Right cardiac atrium (tissue), 5 donors: Measurements from ENCODE around the gene MLLT6. TPM values are rescaled to one million over a fixed set of nuclear protein-coding genes. Genes with fewer than 3 reads are reported as not detected.

ENCODE experiments used
- ATAC-seq, 2 donors: fragments of 200-7000 bp; cut with Tn5 transposase; one replicate each; pipeline versions ENCODE4 v1.8.0 to v1.9.1; 2020; ENCODE audit warnings: moderate library complexity in 2 of 2, mild to moderate bottlenecking in 1 of 2
- DNase-seq, 3 donors: peaks; one replicate each; pipeline ENCODE4 v3.0.0-alpha.2; 2020
- H3K27ac ChIP-seq: one replicate; pipeline ENCODE4 v1.5.1; 2013; ENCODE audit warnings: mild to moderate bottlenecking, low read length, control low read depth, moderate library complexity
- H3K27me3 ChIP-seq: one replicate; pipeline ENCODE4 v1.6.1; 2013; ENCODE audit not compliant: control insufficient read depth, insufficient read depth
- H3K4me1 ChIP-seq: one replicate; pipeline ENCODE4 v1.6.1; 2013; ENCODE audit warnings: low read length; ENCODE audit not compliant: control insufficient read depth, insufficient read depth
- H3K4me3 ChIP-seq: one replicate; pipeline ENCODE4 v1.5.1; 2013; ENCODE audit warnings: low read length, control low read depth
- H3K9me3 ChIP-seq: one replicate; pipeline ENCODE4 v1.6.1; 2013; ENCODE audit warnings: low read length; ENCODE audit not compliant: control insufficient read depth
- WGBS: extraction: QIAGEN DNeasy Blood & Tissue Kit; methylation state at CpG from one replicate; pipeline ENCODE4 v1.1.7; 2013; 5-methylcytosine and 5-hydroxymethylcytosine counted together
- intact Hi-C, 4 donors: fragments of 100-400 bp; cut with DNase I; formaldehyde crosslinking; loops; one replicate each; pipeline versions ENCODE4 v1.11.0 to v1.14.0; 2022 to 2023
- polyA plus RNA-seq: library from polyadenylated mRNA; stranded (reverse); fragments of 200-250 nt; gene quantifications from one replicate; pipeline ENCODE4 v1.2.3, GENCODE V29; 2013
- total RNA-seq, 4 donors: library from RNA; stranded (reverse); fragmentation: NEBNext Ultra II Directional; extraction: Animal tissue kit (Norgen Biotek cat#: 25700); gene quantifications; one replicate each; pipeline ENCODE4 v1.2.1, GENCODE V29; 2021
- donor health status: healthy with polysubstance abuse.
- donor health status: DM: no; HTN: yes; CAD: no.
- donor health status: DM: no; HTN: no; CAD: no.
- donor health status: DM: no; HTN: yes; CAD: no; lungs with severe emphysema.
- donor health status: DM: yes; HTN: yes; CAD: no.

Gene MLLT6
- total and polyA plus RNA-seq, 5 donors = 80.7 to 108 (median 86.6) TPM

GRCh38 chr17:38729886-38730525 is 24.9 kb downstream of the MLLT6 start, which contains the start of gene CISD3:
TSS of gene CISD3 (plus strand) at chr17:38730341. CDS start at chr17:38730359, 18 bp downstream.
- ATAC-seq (peak; percentile 73 to 89), DNase-seq (peak; percentile 90 to 97 (median 96))
- Histone ChIP-seq H3K9me3 (no peaks in the 10 kb centered on the region), H3K4me1 (peaks cover 2% of the 10 kb centered on the region), H3K4me3 (peak within 1 kb of the TSS; percentile 60), H3K27ac (peak within 1 kb of the TSS; percentile 59), H3K27me3 (no peaks in the 10 kb centered on the region)
- intact Hi-C loops = loop anchor here in 2 of 4 donors (5.0 to 10.0 kb wide), 3 partner anchors 38 to 55 kb away; partner anchors contain the start of gene EPOP (in 1 of the 2)
- WGBS = under 1% methylated on average over 92 of the region's 92 CpGs

- DNase-seq = peak; percentile 84 to 92 (median 90)
- Histone ChIP-seq H3K4me3 (peak overlapping the region; percentile 60), H3K27ac (peak overlapping the region; percentile 59), H3K9me3 (no peaks in the 10 kb centered on the region), H3K4me1 (peaks cover 2% of the 10 kb centered on the region), H3K27me3 (no peaks in the 10 kb centered on the region)
- peak; percentile 46 to 55 for ATAC-seq
- intact Hi-C loops = loop anchor here in 2 of 4 donors (5.0 to 10.0 kb wide), 3 partner anchors 38 to 56 kb away; partner anchors contain the start of gene EPOP (in 1 of the 2)
- WGBS = 19% methylated on average over 27 of the region's 27 CpGs
These were observed 25.7 kb downstream of the MLLT6 start for GRCh38 chr17:38730526-38731379.

GRCh38 chr17:38731526-38732294 is 26.6 kb downstream of the MLLT6 start:
- Histone ChIP-seq H3K9me3 (no peaks in the 10 kb centered on the region), H3K27ac (peak overlapping the region; percentile 29), H3K4me1 (peaks cover 2% of the 10 kb centered on the region), H3K4me3 (no peak overlapping the region), H3K27me3 (no peaks in the 10 kb centered on the region)
- intact Hi-C loops = loop anchor here in 2 of 4 donors (5.0 to 10.0 kb wide), 3 partner anchors 39 to 57 kb away; partner anchors contain the start of gene EPOP (in 1 of the 2)
- DNase-seq (peak in 1 of 3 donors; percentile 79), ATAC-seq (no peak)
- 70% methylated on average over 8 of the region's 8 CpGs for WGBS

- Histone ChIP-seq H3K27ac (peak overlapping the region; percentile 29), H3K4me1 (peaks cover 2% of the 10 kb centered on the region), H3K27me3 (no peaks in the 10 kb centered on the region), H3K9me3 (no peaks in the 10 kb centered on the region), H3K4me3 (no peak overlapping the region)
- intact Hi-C loops = loop anchor here in 2 of 4 donors (5.0 to 10.0 kb wide), 3 partner anchors 40 to 58 kb away; partner anchors contain the start of gene EPOP (in 1 of the 2)
- ATAC-seq (peak in 1 of 2 donors; percentile 5), DNase-seq (no peak)
- 64% methylated on average over 7 of the region's 7 CpGs for WGBS
These were observed 27.6 kb downstream of the MLLT6 start for GRCh38 chr17:38732376-38733281.

- no peak for DNase-seq
- no peaks in the 10 kb centered on the region for H3K9me3 ChIP-seq
- H3K4me1 ChIP-seq = peaks cover 2% of the 10 kb centered on the region
- no peak for ATAC-seq
- no peaks in the 10 kb centered on the region for H3K27me3 ChIP-seq
- H3K27ac ChIP-seq = no peak overlapping the region
- intact Hi-C loops = loop anchor here in 2 of 4 donors (5.0 to 10.0 kb wide), 3 partner anchors 41 to 59 kb away; partner anchors contain the start of gene EPOP (in 1 of the 2)
- 71% methylated on average over 9 of the region's 9 CpGs for WGBS
- H3K4me3 ChIP-seq = no peak overlapping the region
These were observed 28.4 kb downstream of the MLLT6 start for GRCh38 chr17:38733282-38733981.

GRCh38 chr17:38733982-38734973 is 29.2 kb downstream of the MLLT6 start:
- H3K4me3 ChIP-seq = no peak overlapping the region
- H3K27ac ChIP-seq = no peak overlapping the region
- no peaks in the 10 kb centered on the region for H3K27me3 ChIP-seq
- peaks cover 2% of the 10 kb centered on the region for H3K4me1 ChIP-seq
- H3K9me3 ChIP-seq = no peaks in the 10 kb centered on the region
- 59% methylated on average over 15 of the region's 15 CpGs for WGBS
- intact Hi-C loops = loop anchor here in 3 of 4 donors (2.0 to 10.0 kb wide), 4 partner anchors 42 to 59 kb away; partner anchors contain the start of gene EPOP (in 1 of the 3)
- no peak for ATAC-seq
- DNase-seq = no peak

GRCh38 chr17:38735161-38735997 is 30.3 kb downstream of the MLLT6 start:
- DNase-seq = peak; percentile 63 to 87 (median 83)
- Histone ChIP-seq H3K27me3 (no peaks in the 10 kb centered on the region), H3K27ac (no peak overlapping the region), H3K9me3 (no peaks in the 10 kb centered on the region), H3K4me3 (no peak overlapping the region), H3K4me1 (peaks cover 2% of the 10 kb centered on the region)
- intact Hi-C loops = loop anchor here in 3 of 4 donors (2.0 to 10.0 kb wide), 4 partner anchors 33 to 61 kb away; partner anchors contain the start of gene EPOP (in 1 of the 3)
- 46% methylated on average over 23 of the region's 23 CpGs for WGBS
- peak; percentile 1 to 11 for ATAC-seq
